ENCODE data around the gene RAB5IF. TPM values are rescaled to one million over a fixed set of nuclear protein-coding genes. Genes with fewer than 3 reads are reported as not detected.

Gene RAB5IF
- total RNA-seq, 4 donors from 2014 or later = 203 to 373 (median 267) TPM

GRCh38 chr20:36579996-36580545 lies 25.5 kb upstream of the RAB5IF start:
- DNase-seq = no peak
- H3K9me3 ChIP-seq = no peaks in the 10 kb centered on the region
- peaks cover 0 to 47% (median 12%) of the 10 kb centered on the region in 3 donors for H3K36me3 ChIP-seq
- H3K4me3 ChIP-seq = no peak overlapping the region
- H3K4me1 ChIP-seq = peaks cover 0 to 36% (median 15%) of the 10 kb centered on the region in 3 donors
- intact Hi-C loops (cut with DNase I) = no loop called here
- 77 to 83% methylated on average over 1 to 2 of the region's 2 CpGs for WGBS, 2 donors
- no peak overlapping the region for H3K27ac ChIP-seq
- H3K27me3 ChIP-seq = peaks cover 0 to 53% (median 0%) of the 10 kb centered on the region in 4 donors
- TF ChIP-seq CTCF (IDR thresholded peaks at IDR 0.05) = no peak
- no peak for TF ChIP-seq POLR2A (IDR thresholded peaks at IDR 0.05)

- Histone ChIP-seq H3K27me3 (peaks cover 0 to 67% (median 0%) of the 10 kb centered on the region in 4 donors), H3K9me3 (no peaks in the 10 kb centered on the region), H3K4me1 (peaks cover 0 to 41% (median 5%) of the 10 kb centered on the region in 3 donors), H3K27ac (no peak overlapping the region), H3K36me3 (peaks cover 0 to 47% (median 12%) of the 10 kb centered on the region in 3 donors), H3K4me3 (no peak overlapping the region)
- 46 to 80% methylated on average over 1 to 4 of the region's 4 CpGs for WGBS, 2 donors
- no peak for DNase-seq
- TF ChIP-seq CTCF (IDR thresholded peaks at IDR 0.05) (no peak), POLR2A (IDR thresholded peaks at IDR 0.05) (no peak)
- intact Hi-C loops (cut with DNase I) = no loop called here
Observed at GRCh38 chr20:36582322-36582721, 23.3 kb upstream of the RAB5IF start.

GRCh38 chr20:36582821-36583220 lies 22.8 kb upstream of the RAB5IF start:
- intact Hi-C loops (cut with DNase I) = no loop called here
- 51 to 95% methylated on average over 3 to 4 of the region's 4 CpGs for WGBS, 2 donors
- H3K9me3 ChIP-seq = no peaks in the 10 kb centered on the region
- no peak overlapping the region for H3K4me3 ChIP-seq
- no peak overlapping the region for H3K27ac ChIP-seq
- TF ChIP-seq CTCF (IDR thresholded peaks at IDR 0.05) (no peak), POLR2A (IDR thresholded peaks at IDR 0.05) (no peak)
- peaks cover 0 to 47% (median 12%) of the 10 kb centered on the region in 3 donors for H3K36me3 ChIP-seq
- no peak for DNase-seq
- peaks cover 0 to 41% (median 5%) of the 10 kb centered on the region in 3 donors for H3K4me1 ChIP-seq
- H3K27me3 ChIP-seq = peaks cover 0 to 72% (median 0%) of the 10 kb centered on the region in 4 donors

- WGBS, 2 donors = 55 to 57% methylated on average over 2 of the region's 2 CpGs
- H3K4me3 ChIP-seq = no peak overlapping the region
- no peak for DNase-seq
Observed at GRCh38 chr20:36584018-36584481, 21.5 kb upstream of the RAB5IF start.

More at GRCh38 chr20:36584018-36584481, 21.5 kb upstream of the RAB5IF start:
- peaks cover 0 to 38% (median 12%) of the 10 kb centered on the region in 3 donors for H3K36me3 ChIP-seq
- intact Hi-C loops (cut with DNase I) = no loop called here
- H3K9me3 ChIP-seq = no peaks in the 10 kb centered on the region
- H3K27me3 ChIP-seq = peaks cover 0 to 72% (median 0%) of the 10 kb centered on the region in 4 donors
- peaks cover 0 to 41% (median 5%) of the 10 kb centered on the region in 3 donors for H3K4me1 ChIP-seq
- TF ChIP-seq CTCF (IDR thresholded peaks at IDR 0.05) (no peak), POLR2A (IDR thresholded peaks at IDR 0.05) (no peak)
- no peak overlapping the region for H3K27ac ChIP-seq
